IPS-18a (cell line): ENCODE data around the gene MYO3B.
A peak's percentile ranks its signal among the peaks of the same experiment; 100 is the strongest.
"Not testable (repeated sequence)": the region's sequence is repeated elsewhere in the genome, so short reads cannot be mapped to it uniquely, and the experiment has no call there.

Experiments used
- H3K27ac ChIP-seq: one replicate; pipeline ENCODE4 v1.5.1; 2013; ENCODE audit warnings: low read length
- H3K27me3 ChIP-seq: one replicate; pipeline ENCODE4 v1.6.1; 2013; ENCODE audit warnings: mild to moderate bottlenecking, low read length; ENCODE audit not compliant: control insufficient read depth, insufficient read depth
- H3K36me3 ChIP-seq: one replicate; pipeline ENCODE4 v1.6.1; 2013; ENCODE audit warnings: low read depth, low read length; ENCODE audit not compliant: control insufficient read depth
- H3K4me1 ChIP-seq: one replicate; pipeline ENCODE4 v1.6.1; 2013; ENCODE audit warnings: low read depth, low read length; ENCODE audit not compliant: control insufficient read depth
- H3K4me3 ChIP-seq: one replicate; pipeline ENCODE4 v1.5.1; 2013; ENCODE audit warnings: low read length
- H3K9ac ChIP-seq: one replicate; pipeline ENCODE4 v1.6.1; 2013; ENCODE audit warnings: mild to moderate bottlenecking, low read length, moderate library complexity
- H3K9me3 ChIP-seq: one replicate; pipeline ENCODE4 v1.6.1; 2013; ENCODE audit warnings: low read depth, low read length; ENCODE audit not compliant: control insufficient read depth

Gene MYO3B

DNA sequence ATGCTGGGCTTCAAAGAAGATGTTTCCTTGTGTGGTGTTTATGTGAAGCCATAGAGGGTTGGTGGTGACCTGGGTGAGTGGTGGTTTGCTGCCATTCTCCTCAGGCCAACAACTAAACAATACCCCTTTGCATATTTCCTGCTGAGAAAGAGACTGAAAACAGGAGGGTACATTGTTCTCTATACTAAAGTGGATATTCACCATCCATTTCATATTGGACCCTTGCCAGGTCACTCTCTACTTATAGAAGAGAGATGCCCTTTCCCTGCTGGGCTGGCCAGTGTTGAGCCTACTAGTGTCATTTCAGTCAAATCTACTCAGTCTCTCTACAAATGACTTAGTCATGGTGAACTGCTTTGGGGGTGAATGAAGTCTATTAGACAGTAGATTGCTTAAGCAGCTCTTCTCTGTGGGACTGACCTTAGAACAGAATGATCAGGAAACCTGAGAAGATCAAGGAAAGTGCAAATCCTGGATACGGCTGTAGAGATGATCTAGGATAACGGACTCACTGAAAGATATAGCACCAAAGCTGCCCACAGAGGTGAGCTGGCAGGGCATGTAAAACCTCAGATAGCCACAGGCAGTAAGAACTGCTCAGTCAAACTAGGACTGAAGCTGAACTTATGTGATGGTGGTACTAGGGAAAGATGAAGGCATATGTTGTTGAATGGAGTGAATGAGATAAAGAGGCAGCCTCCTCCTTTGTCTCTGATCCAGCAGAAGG, 154.9 kb downstream of the MYO3B start:
- H3K27ac ChIP-seq, result no peak overlapping the region
- no peak overlapping the region for H3K4me3 ChIP-seq
- H3K9me3 ChIP-seq, result no peaks in the 10 kb centered on the region
- no peak overlapping the region for H3K9ac ChIP-seq
- H3K4me1 ChIP-seq, result no peaks in the 10 kb centered on the region
- H3K36me3 ChIP-seq, result no peaks in the 10 kb centered on the region
- no peaks in the 10 kb centered on the region for H3K27me3 ChIP-seq

DNA sequence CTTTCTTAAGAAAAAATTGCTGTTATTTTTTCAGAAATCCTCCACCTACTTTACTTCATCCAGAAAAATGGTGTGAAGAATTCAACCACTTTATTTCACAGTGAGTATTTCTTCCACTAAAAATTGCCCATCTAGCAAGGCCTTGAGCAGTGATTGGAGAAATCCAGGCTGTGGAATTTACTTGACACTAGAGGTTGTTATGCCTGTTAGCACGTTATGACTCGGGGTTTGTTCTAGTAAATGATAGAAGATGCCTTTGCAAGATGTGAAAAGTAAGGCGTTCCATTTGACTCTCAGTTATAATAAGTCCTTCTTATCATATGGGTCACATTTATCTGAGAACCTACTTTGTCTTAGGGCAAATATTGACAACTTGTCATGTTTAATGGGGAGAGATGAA, 157.4 kb downstream of the MYO3B start:
- Histone ChIP-seq H3K4me3 (no peak overlapping the region), H3K27ac (no peak overlapping the region), H3K36me3 (no peaks in the 10 kb centered on the region), H3K4me1 (peaks cover 15% of the 10 kb centered on the region), H3K9ac (no peak overlapping the region), H3K9me3 (no peaks in the 10 kb centered on the region), H3K27me3 (no peaks in the 10 kb centered on the region)

DNA sequence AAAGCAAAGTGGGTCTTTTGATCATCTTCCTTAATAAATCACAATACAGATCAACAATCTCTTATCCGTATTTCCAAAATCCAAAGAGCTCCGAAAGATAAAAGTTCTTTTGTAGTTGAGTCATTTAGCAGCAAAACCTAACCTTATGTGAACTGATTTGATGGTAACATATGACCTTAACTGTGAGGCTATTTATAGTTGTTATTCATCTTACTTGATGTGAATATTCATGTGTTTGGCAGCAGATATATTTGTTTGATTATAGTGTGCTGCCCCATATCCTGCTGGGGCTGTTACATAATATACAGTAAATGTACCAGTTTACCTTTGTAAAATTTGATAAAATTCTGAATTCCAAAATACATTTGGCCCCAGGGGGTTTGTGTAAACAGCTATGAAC, 158.5 kb downstream of the MYO3B start:
- H3K9ac ChIP-seq, result no peak overlapping the region

DNA sequence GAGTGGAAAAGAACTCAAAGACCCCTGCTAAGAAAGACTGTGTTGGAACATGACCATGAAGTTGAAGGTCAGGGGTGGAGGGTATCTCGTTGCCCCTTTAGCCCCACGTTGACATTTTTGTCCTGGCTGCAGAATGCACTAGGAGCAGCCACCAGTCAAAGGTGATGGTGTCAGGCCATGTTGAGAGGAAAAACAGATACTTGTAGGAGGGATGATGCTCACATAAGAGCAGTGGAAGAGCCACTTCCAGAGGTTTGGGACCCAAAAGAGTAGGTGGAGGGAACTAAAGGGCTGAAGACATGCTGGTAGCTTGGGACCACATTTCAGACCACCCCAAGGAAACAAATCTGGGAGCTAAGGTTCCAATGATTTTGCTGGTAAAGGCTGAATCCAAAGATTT, 159.0 kb downstream of the MYO3B start:
- H3K36me3 ChIP-seq, result no peaks in the 10 kb centered on the region
- no peak overlapping the region for H3K9ac ChIP-seq
- no peaks in the 10 kb centered on the region for H3K9me3 ChIP-seq
- H3K4me3 ChIP-seq, result no peak overlapping the region
- peaks cover 26% of the 10 kb centered on the region for H3K4me1 ChIP-seq
- H3K27me3 ChIP-seq, result no peaks in the 10 kb centered on the region
- no peak overlapping the region for H3K27ac ChIP-seq

More for the DNA sequence above, 158.5 kb downstream of the MYO3B start:
- Histone ChIP-seq H3K9me3 (no peaks in the 10 kb centered on the region), H3K36me3 (no peaks in the 10 kb centered on the region), H3K27me3 (no peaks in the 10 kb centered on the region), H3K4me3 (no peak overlapping the region), H3K27ac (no peak overlapping the region), H3K4me1 (peaks cover 24% of the 10 kb centered on the region)

DNA sequence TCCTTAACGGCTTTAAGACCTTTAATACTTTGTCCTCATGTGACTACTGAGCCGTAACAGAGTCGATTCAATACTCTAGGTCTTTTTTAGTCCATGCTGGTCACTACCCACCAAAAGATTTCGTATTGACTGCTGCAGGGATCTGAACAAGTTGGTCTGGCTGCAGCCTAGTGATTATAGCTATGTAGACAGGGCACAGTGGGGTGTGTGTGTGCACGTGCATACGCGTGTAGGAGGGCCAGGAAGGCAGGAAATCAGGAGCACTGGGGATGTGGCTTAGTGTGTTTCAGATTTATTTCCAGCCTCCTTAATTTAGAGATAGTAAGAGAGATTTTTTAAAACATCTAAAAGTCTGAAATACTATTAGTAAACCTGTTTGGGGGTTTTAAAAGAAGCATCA, 161.4 kb downstream of the MYO3B start:
- peak overlapping the region; percentile 1 for H3K4me3 ChIP-seq
- H3K9me3 ChIP-seq, result no peaks in the 10 kb centered on the region
- no peak overlapping the region for H3K27ac ChIP-seq
- no peak overlapping the region for H3K9ac ChIP-seq
- H3K4me1 ChIP-seq, result peaks cover 30% of the 10 kb centered on the region
- no peaks in the 10 kb centered on the region for H3K36me3 ChIP-seq
- no peaks in the 10 kb centered on the region for H3K27me3 ChIP-seq

DNA sequence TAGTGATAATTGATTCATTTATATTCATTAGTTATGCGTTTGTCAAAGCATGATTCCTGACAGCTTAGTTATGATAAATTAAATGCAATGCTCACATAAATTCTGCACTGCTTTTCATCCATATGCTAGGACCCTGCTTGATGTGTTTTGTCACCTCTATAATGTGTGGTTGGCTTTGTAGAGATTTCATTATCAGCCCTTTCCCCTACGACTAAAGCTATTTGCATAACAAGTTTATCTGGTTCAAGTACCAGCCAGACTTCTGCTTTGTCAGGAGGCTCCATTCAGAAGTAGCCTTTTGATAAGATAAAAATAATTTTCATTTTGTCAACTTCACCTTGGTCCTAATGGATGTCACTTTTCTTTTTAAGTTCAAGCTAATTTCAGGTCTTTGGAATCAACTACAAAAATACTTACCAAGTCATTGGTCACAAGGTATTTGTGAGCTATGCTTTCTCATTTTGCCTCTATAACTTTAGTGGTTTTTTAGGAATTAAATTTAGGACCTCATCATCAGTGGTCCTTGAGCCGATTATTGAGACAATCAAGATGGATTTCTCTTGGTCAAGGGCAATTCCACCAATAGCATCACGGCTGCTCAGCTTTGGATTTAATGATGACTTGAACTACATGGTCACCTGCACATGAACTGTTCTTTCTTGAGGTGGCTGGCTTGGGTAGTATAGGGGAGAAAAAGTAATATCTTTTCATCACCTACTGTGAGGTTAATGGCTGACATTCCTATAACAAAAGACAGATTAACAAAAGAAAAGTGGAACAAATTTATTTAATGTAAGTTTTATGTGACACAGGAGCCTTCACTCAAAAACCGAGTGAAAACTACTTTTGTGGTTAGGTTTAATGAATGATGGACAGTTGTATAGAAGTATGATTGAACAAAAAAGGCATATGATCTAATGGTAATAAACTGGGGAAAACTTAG, 162.1 kb downstream of the MYO3B start:
- peaks cover 30% of the 10 kb centered on the region for H3K4me1 ChIP-seq
- H3K27me3 ChIP-seq, result no peaks in the 10 kb centered on the region
- H3K9ac ChIP-seq, result no peak overlapping the region
- H3K9me3 ChIP-seq, result no peaks in the 10 kb centered on the region
- H3K4me3 ChIP-seq, result peak overlapping the region; percentile 1
- H3K36me3 ChIP-seq, result no peaks in the 10 kb centered on the region
- H3K27ac ChIP-seq, result no peak overlapping the region

DNA sequence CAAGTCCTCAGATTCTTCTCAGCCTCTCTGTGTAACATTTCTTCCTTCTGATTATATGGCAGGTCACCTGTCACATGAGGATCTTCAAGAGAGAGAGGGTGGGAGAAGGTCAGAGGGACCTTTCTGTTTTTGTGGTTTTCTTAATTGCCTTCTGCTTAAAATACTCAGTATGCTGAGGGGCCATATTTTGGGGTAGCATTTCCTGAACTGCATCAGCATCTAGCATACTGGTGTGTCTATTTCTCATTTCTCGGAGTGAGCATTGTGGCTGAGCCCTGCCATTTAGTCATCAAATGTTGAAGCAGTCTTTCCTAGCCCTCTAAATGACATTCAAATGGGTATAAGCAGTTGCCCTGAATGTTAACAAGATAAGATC, 162.7 kb downstream of the MYO3B start:
- Histone ChIP-seq H3K9ac (no peak overlapping the region), H3K9me3 (no peaks in the 10 kb centered on the region), H3K4me3 (no peak overlapping the region), H3K4me1 (peaks cover 30% of the 10 kb centered on the region), H3K27me3 (no peaks in the 10 kb centered on the region), H3K36me3 (no peaks in the 10 kb centered on the region), H3K27ac (no peak overlapping the region)

DNA sequence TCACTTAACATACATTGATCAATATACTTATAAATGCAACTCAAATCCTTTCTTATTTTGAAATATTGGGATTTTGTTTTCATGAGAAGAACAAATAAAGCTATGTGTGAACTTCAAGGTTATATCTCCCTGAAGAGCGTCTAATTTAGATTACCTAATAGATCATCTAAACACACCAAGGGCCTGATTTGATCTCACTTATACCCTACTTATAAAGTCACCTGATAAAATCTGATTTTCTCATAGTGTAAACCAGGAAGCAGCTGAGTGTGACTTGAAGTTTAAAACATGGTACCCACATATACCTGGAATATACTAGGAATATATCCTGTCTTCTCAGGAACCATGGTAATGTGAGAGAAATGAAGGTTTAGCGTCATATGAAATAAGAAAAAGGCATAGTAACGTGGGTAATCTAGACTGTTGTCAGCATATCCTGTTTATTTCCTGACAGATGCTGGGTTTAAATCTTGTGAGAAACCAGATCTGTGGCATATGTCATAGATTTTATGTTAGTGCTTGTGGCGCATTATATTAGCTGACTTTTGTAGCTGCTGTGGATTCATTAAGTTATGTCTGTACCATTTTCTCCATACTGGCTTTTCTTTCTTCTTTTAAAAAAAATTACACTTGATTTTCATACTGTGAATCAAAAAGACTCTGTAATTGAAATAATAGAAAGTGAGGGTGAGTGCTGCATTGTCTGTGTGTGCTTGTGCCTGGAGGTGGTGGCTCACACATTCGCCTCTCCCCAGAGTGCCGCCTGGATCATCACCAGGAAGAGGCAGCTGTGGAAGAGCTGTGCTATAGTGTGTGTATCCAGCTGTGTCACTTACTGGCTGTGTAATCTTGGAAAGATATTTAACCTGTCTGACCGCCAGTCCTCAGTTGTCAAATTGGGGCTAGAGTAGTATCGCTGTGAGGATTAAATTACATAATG, 164.0 kb downstream of the MYO3B start:
- H3K4me3 ChIP-seq, result no peak overlapping the region

DNA sequence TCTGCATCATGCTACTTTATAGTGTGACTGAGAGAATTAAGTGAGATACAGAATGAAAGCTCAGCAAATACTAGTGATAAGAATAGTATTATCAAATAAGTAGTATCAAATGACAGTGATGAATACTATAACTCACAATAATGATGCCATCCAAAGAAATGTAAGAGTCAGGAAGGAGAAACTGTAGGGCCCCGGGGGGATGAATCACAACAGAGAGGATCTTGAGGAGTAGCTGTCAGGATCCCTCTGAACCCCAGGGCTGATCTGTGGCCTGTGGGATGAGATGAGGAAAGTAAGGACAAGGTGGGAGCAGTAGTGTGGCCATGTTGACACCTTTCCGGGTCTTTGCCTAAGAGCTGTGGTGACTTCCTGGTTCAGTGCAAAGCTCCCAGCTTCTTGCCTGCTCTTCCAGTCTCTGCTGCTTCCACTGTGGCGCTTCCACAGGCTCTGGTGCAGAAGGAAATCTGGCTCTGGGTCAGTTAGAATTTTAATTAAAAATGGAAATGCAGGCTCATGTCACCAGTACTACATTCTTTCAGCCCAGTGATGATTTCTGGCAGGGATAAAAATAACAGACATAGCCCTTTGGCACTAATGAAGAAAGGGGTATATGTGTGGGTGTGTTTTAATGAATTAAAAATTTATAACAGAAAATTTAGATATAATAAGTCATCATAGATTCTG, 166.9 kb downstream of the MYO3B start:
- no peaks in the 10 kb centered on the region for H3K36me3 ChIP-seq
- no peak overlapping the region for H3K9ac ChIP-seq
- no peak overlapping the region for H3K27ac ChIP-seq
- H3K4me1 ChIP-seq, result peaks cover 21% of the 10 kb centered on the region
- H3K9me3 ChIP-seq, result no peaks in the 10 kb centered on the region
- H3K4me3 ChIP-seq, result no peak overlapping the region
- H3K27me3 ChIP-seq, result no peaks in the 10 kb centered on the region

More for the DNA sequence above, 164.0 kb downstream of the MYO3B start:
- Histone ChIP-seq H3K36me3 (no peaks in the 10 kb centered on the region), H3K9ac (no peak overlapping the region), H3K4me1 (peaks cover 30% of the 10 kb centered on the region), H3K27ac (no peak overlapping the region), H3K9me3 (no peaks in the 10 kb centered on the region), H3K27me3 (no peaks in the 10 kb centered on the region)

DNA sequence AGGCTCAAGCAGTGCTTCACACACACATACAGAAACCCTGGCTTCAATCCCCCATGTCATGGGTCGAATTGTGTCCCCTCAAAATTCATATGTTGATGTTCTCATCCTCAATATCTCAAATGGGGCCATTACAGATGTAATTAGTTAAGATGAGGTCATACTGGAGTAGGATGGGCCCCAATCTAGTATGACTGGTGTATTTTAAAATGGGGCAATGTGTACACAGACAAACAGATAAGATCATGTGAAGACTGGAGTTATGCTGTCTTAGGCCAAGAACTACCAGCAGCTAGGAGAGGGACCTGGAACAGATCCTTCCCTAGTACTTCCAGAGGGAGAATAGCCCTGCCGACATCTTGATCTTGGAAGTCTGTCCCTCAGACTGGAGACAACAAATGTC, 167.7 kb downstream of the MYO3B start:
- no peak overlapping the region for H3K4me3 ChIP-seq
- no peak overlapping the region for H3K27ac ChIP-seq
- no peaks in the 10 kb centered on the region for H3K36me3 ChIP-seq
- no peak overlapping the region for H3K9ac ChIP-seq
- H3K9me3 ChIP-seq, result no peaks in the 10 kb centered on the region
- no peaks in the 10 kb centered on the region for H3K27me3 ChIP-seq
- H3K4me1 ChIP-seq, result peaks cover 13% of the 10 kb centered on the region

DNA sequence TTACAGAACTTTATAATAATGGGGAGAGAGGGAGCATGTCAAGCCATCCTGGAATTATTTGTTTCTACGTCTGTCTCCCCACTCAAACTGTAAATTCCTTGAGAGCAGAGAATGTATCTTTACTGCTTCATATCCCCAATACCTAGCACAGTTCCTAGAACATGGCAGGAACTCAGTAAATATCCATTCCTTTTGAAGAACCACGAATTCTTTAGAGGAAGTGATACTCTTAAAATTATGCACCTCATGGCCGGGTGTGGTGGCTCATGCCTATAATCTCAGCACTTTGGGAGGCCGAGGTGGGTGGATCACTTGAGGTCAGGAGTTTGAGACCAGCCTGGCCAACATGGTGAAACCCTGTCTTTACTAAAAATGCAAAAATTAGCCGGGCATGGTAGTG, 171.3 kb downstream of the MYO3B start:
- H3K9ac ChIP-seq, H3K36me3 ChIP-seq, H3K9me3 ChIP-seq, H3K27me3 ChIP-seq, H3K4me3 ChIP-seq, H3K27ac ChIP-seq: not testable (repeated sequence)
- peaks cover 11% of the 10 kb centered on the region for H3K4me1 ChIP-seq
